Choroid plexus epithelial cell (primary cell): Measurements from ENCODE around the gene SELP.
A peak's percentile ranks its signal among the peaks of the same experiment; 100 is the strongest.

Source experiments
- DNase-seq: peaks from one replicate; pipeline ENCODE4 v3.0.0-alpha.2; 2010; ENCODE audit warnings: low read depth
- H3K4me3 ChIP-seq: 2 replicates; pipeline ENCODE4 v1.5.1; 2011; ENCODE audit warnings: low read depth, mild to moderate bottlenecking, control low read depth, low read length, moderate library complexity
- TF ChIP-seq, protein P1 (sequence below): conservative IDR thresholded peaks from 2 replicates; pipeline ENCODE4 v1.5.1; 2011; ENCODE audit warnings: low read depth, mild to moderate bottlenecking, control low read depth, inconsistent platforms, low read length, moderate library complexity

Gene SELP

DNA sequence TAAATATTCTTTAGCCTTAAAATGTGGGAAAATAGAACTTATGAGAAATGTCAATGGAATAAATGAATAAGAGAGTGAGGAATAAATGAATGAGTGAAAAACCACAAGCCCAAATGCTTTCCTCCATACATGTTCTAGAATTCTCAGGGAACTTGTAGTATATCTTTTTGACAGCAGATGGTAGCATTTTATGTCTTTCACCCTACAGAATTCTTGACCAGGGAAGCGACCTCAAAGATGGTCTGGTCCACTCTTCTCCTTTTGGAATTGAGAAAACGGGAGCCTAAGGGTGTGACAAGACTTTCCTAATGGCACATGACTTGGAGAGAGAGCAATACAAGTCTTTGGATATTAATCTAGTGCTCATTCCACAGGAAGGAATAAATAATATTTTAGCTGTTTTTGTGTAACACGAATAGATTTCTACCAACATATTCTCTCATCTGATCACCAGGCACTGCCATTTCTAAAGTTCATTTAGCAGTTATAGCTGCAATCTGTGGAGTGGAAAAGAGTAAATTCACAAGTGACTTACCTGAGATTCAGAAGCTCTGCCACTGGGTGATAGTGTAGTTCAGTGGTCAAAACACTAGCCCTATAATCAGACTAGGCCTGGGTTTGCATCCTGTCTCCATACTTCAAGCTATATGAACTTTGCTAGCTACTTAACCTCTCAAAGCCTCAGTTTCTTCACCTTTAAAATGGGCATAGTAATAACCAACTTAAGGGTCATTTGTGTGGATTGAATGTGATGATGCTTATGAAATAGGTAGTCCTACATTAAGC lies 28.6 kb downstream of the SELP start:
- TF ChIP-seq, protein P1, sequence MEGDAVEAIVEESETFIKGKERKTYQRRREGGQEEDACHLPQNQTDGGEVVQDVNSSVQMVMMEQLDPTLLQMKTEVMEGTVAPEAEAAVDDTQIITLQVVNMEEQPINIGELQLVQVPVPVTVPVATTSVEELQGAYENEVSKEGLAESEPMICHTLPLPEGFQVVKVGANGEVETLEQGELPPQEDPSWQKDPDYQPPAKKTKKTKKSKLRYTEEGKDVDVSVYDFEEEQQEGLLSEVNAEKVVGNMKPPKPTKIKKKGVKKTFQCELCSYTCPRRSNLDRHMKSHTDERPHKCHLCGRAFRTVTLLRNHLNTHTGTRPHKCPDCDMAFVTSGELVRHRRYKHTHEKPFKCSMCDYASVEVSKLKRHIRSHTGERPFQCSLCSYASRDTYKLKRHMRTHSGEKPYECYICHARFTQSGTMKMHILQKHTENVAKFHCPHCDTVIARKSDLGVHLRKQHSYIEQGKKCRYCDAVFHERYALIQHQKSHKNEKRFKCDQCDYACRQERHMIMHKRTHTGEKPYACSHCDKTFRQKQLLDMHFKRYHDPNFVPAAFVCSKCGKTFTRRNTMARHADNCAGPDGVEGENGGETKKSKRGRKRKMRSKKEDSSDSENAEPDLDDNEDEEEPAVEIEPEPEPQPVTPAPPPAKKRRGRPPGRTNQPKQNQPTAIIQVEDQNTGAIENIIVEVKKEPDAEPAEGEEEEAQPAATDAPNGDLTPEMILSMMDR = peak; percentile 61
- peak; percentile 67 for DNase-seq
- H3K4me3 ChIP-seq = no peak overlapping the region

DNA sequence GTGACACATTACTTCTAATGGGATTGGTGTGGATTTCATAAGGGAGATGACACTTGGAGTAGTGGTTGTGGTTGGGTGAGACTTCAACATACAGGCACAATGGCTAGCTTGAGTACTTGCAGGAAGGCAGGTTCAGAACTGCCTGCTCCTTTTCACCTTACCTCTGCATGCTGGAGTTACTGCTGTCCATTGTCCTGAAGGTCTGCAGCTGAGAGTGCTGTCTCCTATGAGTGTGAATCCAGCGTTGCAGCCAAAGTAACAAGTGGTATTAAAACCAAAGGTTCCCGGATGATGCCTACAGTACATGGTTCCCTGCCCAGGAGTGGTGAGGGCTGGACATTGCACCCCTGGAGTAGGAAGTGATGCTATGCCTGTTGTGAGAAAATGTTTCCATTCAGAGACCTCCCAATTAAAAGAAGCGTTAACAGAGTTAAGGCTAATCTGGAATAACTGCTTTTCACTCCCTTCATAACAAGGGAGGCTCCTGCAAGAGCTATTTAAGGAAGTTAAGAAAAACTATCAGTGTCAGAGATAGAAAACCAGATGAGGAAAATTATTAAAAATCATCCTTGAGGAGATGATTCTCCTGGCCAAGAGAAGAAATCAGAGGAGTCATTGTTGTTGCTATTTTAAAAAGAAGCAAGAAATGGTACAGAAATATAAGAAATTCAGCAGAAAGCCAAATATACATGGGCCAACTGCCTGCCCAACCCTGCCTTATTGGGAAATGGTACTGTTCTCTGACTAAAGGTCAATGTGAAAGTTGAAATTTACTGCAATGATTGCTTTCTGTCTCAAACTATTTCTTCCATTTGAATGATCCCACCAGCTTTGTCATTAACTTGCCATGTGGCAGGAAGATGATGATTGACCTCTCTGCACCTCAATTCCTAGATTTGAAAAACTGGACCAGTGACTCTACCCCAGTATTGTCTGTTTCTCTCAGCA lies 33.9 kb downstream of the SELP start:
- peak; percentile 71 for DNase-seq
- no peak overlapping the region for H3K4me3 ChIP-seq
- TF ChIP-seq, protein P1 = no peak

DNA sequence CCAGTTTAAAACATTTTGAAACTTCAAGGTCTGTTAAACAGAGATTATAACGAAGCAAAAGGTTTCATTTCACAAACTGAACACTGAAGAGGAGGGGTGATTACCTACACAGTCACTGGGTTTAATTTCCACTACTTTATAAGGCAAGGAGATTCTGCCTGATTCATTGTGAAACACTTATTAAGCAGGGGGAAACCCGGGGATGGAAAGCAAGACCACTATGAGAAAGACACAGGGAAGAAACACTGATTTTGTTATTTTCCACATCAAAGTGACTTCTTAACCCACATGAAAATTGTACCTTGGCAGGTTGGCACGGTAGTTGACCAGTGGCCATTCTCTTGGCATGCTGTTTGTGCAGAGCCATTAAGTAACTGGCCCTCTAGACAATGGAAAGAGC lies 35.5 kb downstream of the SELP start:
- H3K4me3 ChIP-seq = no peak overlapping the region
- no peak for DNase-seq
- TF ChIP-seq, protein P1 = no peak

DNA sequence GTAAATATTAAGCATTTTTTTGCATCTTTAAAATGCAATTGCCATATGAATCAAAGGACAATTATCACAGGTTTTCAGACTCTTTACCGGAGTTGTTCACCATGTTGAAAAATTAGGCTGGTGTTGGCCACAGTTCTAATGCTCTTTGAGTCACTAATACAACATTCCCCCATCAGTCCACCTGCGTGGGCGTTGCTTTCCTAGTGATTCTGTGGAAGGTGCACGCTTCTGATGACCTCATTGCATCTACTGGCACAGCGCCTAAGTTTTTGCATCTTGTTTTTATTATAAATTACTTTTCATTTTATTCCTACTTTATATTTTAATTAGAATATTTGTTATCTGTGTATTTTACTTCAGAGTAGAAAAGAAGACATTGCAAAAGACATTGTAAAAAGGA lies 39.0 kb downstream of the SELP start:
- TF ChIP-seq, protein P1 = no peak
- no peak overlapping the region for H3K4me3 ChIP-seq
- no peak for DNase-seq

DNA sequence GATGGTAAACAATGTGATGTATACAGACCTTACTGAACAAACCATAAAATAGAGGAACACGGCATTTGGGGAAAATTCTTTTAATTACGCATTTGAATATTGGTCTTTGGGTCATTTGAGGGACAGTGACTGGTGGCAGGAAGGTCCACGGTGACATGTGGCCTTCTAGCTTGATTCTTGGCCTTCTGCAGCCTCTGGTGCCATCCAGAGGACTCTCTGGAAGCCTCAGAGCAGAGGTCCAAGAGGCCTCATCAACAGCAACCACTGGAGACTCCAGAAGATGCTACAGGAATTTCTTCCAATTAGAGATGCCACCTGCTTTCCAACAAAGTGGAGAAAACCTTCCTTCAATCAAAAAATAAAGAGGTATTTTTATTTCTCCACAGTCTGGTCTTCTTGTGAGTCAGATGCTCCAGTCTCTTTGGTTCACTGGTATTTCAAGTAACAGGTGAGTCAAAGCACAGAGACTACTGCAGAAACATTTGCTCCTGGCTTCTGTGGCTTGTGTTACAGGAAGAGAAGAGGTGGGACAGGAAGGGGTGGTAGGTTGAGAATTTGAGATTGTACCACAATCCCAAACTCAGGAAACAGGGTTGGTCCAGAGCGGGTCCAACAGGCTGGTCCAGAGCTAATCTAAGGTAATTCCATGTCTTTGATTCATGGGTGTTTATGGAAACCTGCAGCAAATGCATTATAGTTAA lies 41.0 kb downstream of the SELP start:
- no peak overlapping the region for H3K4me3 ChIP-seq
- TF ChIP-seq, protein P1 = no peak
- no peak for DNase-seq

DNA sequence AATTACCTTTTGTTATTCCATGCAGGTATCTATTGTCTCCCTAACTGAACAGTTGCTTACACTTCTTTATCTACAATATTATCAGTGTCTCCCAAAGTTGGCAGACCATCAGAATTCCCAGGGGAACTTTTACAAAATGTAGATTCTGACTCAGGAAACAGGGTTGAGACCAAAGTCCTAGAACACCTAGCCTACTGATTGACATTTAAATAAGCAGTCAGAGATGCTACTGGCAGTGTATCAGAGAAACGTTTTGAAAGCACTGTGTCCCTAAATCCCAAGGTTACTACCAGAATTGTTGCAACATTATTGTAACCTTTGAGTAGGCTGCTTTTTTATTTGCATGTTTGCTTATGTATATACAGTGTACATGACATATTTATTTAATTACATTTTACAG lies 41.8 kb downstream of the SELP start:
- TF ChIP-seq, protein P1 = no peak
- no peak overlapping the region for H3K4me3 ChIP-seq
- DNase-seq = no peak
